Epithelial cell of umbilical artery (primary cell): ENCODE measurements around the gene FOXO4. TPM values are rescaled to one million over a fixed set of nuclear protein-coding genes. Genes with fewer than 3 reads are reported as not detected.

Experiments used
- total RNA-seq: library from RNA; depleted of rRNA; stranded (reverse); fragments of >200 nt; gene quantifications from 2 replicates; pipeline ENCODE4 v1.2.3, GENCODE V29; 2014

FOXO4 gene, protein sequence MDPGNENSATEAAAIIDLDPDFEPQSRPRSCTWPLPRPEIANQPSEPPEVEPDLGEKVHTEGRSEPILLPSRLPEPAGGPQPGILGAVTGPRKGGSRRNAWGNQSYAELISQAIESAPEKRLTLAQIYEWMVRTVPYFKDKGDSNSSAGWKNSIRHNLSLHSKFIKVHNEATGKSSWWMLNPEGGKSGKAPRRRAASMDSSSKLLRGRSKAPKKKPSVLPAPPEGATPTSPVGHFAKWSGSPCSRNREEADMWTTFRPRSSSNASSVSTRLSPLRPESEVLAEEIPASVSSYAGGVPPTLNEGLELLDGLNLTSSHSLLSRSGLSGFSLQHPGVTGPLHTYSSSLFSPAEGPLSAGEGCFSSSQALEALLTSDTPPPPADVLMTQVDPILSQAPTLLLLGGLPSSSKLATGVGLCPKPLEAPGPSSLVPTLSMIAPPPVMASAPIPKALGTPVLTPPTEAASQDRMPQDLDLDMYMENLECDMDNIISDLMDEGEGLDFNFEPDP
- 3.6 and 4.5 TPM in 2 replicates for total RNA-seq

DNA sequence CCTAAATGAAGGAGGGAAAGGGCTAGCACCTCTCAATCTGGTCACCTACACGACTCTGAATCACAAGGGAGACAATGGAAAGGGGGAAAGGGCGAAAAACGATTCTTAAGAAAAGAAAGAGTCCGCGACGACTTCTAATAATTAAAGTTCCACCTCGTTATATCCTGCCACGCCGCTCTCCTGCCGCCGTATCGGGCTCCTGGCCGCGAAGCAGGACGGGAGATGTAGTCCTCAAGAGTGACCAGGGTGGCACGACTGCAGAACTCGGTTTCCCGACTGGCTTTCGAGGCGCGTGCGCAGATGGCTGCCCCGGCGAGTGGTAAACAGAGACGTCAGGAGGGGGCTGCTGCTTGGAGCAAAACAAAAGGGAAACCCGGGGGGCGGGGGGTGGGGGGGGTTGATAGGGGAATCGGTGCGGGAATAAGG, at the start of gene FOXO4:
Gene FOXO4 (plus strand): TSS at position 297 of the 426 bp plus-strand sequence. CDS start 678 bp downstream, outside the sequence.

DNA sequence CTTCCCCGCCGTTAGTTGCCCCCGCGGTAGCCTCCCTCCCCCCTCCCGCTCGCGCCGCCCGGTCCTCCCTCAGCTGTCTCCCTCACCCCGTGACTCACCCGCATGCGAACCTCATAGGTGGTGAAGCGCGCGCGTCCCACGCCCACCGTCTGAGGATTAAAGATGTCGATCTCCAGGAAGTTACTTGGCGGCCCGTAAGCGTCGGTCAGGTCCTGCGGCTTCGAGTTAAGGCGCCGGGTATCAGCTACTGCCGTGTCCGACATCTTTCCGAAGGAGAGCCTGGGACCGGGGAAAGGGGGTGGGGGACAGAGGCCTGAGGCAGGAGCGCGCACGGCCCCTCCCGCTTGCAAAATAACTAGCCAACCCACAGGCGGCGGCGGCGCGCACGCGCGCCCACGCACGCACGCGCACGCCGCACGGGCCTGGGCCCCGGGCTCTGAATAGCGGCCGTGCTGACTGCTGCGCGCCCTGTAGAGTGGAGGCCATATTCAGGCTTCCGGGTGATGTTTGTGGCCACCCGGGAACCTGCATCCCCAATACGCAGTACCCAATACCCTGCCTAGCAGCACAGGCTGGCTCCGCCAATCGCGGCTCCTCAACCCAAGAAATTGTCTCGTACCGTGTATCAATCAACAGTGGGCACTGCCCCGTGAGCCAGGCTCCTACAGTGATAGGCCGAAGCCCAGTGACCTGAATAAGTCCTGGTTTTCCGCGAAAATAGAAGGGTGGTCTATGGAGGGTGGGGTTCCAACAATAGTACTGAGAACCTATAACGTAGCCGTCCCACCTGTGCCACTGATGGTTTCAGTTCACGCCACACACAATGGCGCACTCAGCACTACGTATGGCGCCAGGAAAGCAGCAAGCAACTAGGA, 27.4 kb upstream of the FOXO4 start, which contains the start of gene SNX12:
Gene SNX12 (minus strand): TSS at position 291 of the 875 bp plus-strand sequence. CDS start 28 bp downstream, at position 263.

DNA sequence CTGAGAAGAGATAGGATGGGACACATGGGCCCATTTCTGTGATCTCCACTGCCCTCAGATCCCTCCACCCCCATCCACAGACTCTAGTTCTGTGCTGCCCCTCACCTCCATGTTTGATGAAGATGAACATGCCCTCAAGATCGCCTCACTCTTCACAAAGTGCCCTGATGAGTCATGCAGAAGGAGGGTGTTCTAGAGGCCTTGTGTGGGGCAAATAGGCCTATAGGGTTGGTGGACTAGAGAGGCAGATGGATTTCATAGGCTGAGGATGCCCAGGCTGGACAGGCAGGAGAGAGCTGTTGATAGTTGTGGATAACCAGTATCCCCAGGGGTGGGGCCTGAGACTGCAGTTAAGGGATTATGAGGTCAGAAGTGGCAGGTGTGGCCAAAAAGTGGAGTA, 10.8 kb downstream of the FOXO4 start, which contains the start of gene CXorf65:
Gene CXorf65 (minus strand): TSS at position 314 of the 400 bp plus-strand sequence. CDS start 184 bp downstream, at position 130.

DNA sequence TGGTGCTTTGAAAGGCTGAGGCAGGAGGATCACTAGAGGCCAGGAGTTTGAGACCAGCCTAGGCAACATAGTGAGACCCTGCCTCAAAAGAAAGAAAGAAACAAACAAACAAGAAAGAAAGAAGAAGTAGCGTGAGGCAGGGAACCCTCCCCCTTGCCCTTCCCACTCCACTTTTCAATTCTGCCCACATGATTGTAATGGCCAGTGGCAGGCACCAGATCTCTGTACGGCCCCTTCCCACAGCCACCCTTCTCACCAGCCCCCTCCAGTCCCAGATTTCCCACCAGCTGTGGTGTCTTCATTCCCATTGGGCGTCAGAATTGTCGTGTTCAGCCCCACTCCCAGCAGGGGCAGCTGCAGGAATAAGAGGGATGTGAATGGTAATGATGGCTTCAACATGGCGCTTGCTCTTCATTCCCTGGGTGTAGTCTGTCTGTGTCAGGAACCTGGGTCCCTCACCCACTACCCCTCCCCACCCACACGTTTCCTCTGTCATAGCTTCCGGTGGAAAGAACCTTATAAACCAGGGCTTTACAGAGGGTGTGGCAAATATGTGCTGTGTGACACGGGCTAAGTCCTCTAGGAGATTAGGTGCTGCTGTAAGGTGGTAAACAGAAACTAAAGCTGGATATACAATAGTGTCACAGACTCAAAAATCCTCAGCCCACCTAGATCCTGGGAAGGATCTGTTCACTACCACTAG, 15.6 kb downstream of the FOXO4 start, which contains the start of gene IL2RG:
Gene IL2RG (minus strand): TSS at position 437 of the 703 bp plus-strand sequence. CDS start 38 bp downstream, at position 399.

DNA sequence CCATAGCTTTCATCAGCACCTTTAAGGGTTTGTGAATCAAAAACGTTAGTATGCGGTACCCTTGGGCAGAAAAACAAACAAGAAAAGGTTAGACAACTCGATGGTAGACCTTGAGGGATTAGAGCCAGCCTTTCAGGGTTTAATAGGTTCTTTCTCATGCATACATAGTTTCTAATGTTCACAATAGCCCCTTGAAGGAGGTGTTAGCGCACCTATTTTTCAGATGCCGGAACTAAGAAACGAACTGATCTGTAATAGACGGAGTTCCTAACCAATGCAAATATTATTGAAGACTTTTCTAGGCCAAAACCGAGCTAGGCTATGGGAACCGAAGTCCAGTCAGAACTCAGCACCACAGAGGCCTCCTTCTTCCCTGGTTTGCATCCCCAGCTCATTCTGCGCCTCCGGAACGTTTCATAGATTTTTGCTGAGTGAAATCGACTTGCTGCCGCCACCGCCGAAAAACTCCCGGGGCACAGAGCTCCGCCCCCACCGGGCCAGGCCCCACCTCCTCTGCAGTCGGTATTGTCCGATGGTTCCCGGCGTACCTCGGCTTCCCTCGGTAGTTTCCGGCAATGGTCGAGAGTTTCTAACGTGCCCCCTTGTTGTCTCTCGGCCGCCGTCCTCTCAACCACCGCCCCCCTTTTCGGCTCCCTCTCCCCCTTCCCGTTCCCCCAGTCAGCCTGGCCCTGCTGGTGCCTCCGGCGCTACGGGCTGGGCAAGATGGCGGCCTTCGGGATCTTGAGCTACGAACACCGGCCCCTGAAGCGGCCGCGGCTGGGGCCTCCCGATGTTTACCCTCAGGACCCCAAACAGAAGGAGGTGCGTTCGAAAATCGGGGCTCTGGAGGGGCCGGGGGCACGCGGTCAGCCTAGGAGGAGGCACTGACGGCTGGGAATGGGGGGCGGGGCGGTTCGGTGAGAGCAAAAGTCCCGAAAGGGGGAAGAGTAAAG, 22.7 kb downstream of the FOXO4 start, which contains the start of gene MED12:
Gene MED12 (plus strand): TSS at position 565 of the 953 bp plus-strand sequence. CDS start 159 bp downstream, at position 724.

DNA sequence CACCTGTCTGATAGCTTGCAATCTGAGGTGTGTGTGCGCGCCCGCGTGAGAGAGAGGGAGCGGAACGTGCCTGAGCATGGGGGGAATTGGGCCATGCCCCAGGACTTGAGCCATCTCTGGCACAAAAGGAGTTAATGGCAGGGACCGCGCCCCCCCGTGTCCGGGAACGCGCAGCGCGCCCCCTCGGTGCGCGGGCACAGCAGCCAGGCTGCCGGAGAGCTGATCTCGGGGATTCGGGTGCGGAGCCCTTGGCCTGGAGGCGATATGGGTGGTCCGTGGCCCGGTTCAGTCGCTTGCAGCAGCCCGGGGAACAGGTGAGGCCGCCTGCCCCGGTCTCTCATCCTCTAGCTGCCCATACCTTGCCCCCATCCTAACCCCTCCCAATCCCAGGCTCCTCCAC, 49.0 kb downstream of the FOXO4 start, which contains the start of gene NLGN3:
Gene NLGN3 (plus strand): TSS at position 191 of the 400 bp plus-strand sequence. CDS start 2,909 bp downstream, outside the sequence.

Other genes starting within 250 kb of the FOXO4 start
- not detected in 2 replicates for gene TEX11, start 187.1 kb upstream of the FOXO4 start, total RNA-seq
- gene SLC7A3, start 164.8 kb upstream of the FOXO4 start, total RNA-seq: not detected in 2 replicates
- 54.6 and 69.8 TPM in 2 replicates for gene SNX12, start 27.5 kb upstream of the FOXO4 start, total RNA-seq
- not detected in 2 replicates for gene CXorf65, start 10.9 kb downstream of the FOXO4 start, total RNA-seq
- not detected in 2 replicates for gene IL2RG, start 15.7 kb downstream of the FOXO4 start, total RNA-seq
- gene MED12, start 22.7 kb downstream of the FOXO4 start, total RNA-seq: 12.0 and 12.2 TPM in 2 replicates
- 0.15 TPM in 1 of 2 replicates, not detected in the other for gene NLGN3, start 49.0 kb downstream of the FOXO4 start, total RNA-seq
- gene GJB1, start 127.4 kb downstream of the FOXO4 start, total RNA-seq: not detected in 2 replicates
- 7.6 and 10.7 TPM in 2 replicates for gene ZMYM3, start 158.3 kb downstream of the FOXO4 start, total RNA-seq
- 401 and 476 TPM in 2 replicates for gene NONO, start 187.8 kb downstream of the FOXO4 start, total RNA-seq
- 0.32 and 2.0 TPM in 2 replicates for gene ITGB1BP2, start 205.9 kb downstream of the FOXO4 start, total RNA-seq